Fibroblast of the aortic adventitia (primary cell): ENCODE data around the gene EPHA2. TPM values are rescaled to one million over a fixed set of nuclear protein-coding genes. Genes with fewer than 3 reads are reported as not detected.

ENCODE experiments used
- DNase-seq: peaks from one replicate; pipeline ENCODE4 v3.0.0-alpha.2; 2010; ENCODE audit warnings: low read depth
- H3K4me3 ChIP-seq: 2 replicates; pipeline ENCODE4 v1.5.1; 2011; ENCODE audit warnings: low read depth, mild to moderate bottlenecking, control low read depth, low read length, moderate library complexity
- CTCF ChIP-seq: IDR thresholded peaks from 2 replicates; pipeline ENCODE4 v1.5.1; 2011; ENCODE audit warnings: mild to moderate bottlenecking, low read length, control low read depth, inconsistent platforms; ENCODE audit not compliant: insufficient read depth
- total RNA-seq: library from RNA; depleted of rRNA; stranded (reverse); fragments of >200 nt; gene quantifications from 2 replicates; pipeline ENCODE4 v1.2.3, GENCODE V29; 2012; ENCODE audit warnings: low replicate concordance

Gene EPHA2
- total RNA-seq, 1 donor = 7.9 TPM

DNA sequence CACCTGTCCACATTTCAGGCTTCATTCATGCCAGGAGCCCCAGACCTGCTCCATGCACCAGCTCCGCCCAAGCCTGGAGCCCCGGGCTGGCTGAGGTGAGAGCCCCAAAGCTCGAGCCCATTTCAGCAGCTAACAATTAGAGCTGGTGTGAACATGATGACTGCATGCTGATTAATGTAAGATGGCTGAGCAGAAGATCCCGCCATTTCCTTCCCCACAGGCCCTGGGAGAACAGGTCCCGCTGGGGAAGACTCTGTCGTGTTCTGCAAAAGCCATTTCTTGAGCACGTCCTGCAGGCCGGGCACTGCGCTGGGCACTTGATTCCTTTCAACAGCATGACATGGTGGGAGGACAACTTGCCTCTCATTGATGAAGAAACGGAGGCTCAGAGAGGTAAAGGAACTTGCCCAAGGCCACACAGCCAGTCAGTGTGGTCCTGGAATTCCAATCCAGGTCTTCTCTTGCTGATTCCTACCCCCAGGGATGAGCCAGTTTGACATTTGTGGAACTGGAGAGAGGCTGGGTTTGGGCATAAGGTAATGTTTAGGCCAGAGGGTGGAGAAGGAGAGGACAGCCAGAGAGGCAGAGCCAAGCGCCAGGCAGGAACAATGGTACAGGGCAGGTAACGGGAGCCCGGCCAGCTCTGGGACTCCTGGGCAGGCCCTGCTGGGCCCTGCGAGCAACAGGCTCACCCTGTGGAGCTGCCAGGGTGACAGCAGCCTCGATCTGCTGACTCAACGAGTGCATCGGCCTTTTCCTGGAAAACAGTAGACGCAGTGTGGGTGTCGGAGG lies 28.1 kb upstream of the EPHA2 start:
- no peak for TF ChIP-seq CTCF
- DNase-seq = no peak
- no peak overlapping the region for H3K4me3 ChIP-seq

- no peak overlapping the region for H3K4me3 ChIP-seq
- no peak for TF ChIP-seq CTCF
- DNase-seq = peak; percentile 94
Measured at GRCh38 chr1:16183179-16183578, 27.3 kb upstream of the EPHA2 start.

GRCh38 chr1:16181887-16182719 lies 26.2 kb upstream of the EPHA2 start:
- peak; percentile 93 for DNase-seq
- no peak overlapping the region for H3K4me3 ChIP-seq
- no peak for TF ChIP-seq CTCF

DNA sequence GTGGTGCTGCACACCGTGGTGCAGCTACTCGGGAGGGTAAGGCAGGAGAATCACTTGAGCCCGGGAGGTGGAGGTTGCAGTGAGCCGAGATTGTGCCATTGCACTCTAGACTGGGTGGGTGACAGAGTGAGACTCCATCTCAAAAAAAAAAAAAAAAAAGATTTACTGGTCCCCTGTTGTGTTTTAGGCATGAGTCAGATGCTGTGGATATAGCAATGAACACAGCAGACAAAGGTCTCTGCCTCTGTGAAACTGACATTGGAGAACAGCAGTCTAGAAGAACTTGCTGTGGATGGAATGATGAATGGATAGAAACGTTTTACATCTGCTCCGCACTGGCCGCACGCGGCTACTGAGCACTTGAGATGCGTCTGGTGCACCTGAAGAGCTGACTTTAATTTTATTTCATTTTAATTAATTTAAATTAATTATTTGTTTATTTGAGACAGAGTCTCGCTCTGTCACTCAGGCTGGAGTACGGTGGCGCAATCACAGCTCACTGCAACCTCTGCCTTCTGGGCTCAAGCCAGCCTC lies 24.5 kb upstream of the EPHA2 start:
- H3K4me3 ChIP-seq = no peak overlapping the region
- TF ChIP-seq CTCF = no peak
- DNase-seq = no peak

GRCh38 chr1:16178596-16179497 lies 23.0 kb upstream of the EPHA2 start:
- H3K4me3 ChIP-seq = no peak overlapping the region
- TF ChIP-seq CTCF = no peak
- DNase-seq = no peak

GRCh38 chr1:16177306-16177705 lies 21.4 kb upstream of the EPHA2 start:
- no peak for TF ChIP-seq CTCF
- H3K4me3 ChIP-seq = no peak overlapping the region
- DNase-seq = no peak
